SKM-1 treated with dmso at 0.1 percent for 144 hours (cell line): ENCODE results near the gene EGFR.

Source experiments
- DNase-seq: peaks from one replicate; lab custom pipeline; 2025; ENCODE audit not compliant: unreplicated experiment; lab: John Stamatoyannopoulos, UW

The EGFR gene

DNA sequence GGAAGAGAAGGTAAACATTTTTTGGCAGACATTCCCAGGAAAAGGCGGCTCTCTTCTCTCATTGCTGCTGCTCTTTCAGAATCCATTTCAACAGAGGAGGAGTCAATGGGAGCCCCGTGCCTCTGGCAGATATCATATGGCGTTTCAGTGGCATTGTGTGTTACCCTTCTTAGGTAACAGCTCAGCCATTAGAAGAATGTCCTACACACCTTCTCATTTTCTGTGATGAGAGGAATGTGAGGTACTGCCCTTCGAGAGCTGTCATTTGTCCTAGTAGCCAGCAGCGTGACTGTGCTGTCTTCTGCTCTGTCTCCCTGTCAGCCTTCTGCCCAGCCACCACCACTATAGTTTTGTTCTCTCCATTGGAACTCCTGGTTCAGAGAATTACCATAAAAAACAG is 102.4 kb downstream of the EGFR start:
- no peak for DNase-seq

- no peak for DNase-seq
These were observed 103.4 kb downstream of the EGFR start for GRCh38 chr7:55122263-55122662.

DNA sequence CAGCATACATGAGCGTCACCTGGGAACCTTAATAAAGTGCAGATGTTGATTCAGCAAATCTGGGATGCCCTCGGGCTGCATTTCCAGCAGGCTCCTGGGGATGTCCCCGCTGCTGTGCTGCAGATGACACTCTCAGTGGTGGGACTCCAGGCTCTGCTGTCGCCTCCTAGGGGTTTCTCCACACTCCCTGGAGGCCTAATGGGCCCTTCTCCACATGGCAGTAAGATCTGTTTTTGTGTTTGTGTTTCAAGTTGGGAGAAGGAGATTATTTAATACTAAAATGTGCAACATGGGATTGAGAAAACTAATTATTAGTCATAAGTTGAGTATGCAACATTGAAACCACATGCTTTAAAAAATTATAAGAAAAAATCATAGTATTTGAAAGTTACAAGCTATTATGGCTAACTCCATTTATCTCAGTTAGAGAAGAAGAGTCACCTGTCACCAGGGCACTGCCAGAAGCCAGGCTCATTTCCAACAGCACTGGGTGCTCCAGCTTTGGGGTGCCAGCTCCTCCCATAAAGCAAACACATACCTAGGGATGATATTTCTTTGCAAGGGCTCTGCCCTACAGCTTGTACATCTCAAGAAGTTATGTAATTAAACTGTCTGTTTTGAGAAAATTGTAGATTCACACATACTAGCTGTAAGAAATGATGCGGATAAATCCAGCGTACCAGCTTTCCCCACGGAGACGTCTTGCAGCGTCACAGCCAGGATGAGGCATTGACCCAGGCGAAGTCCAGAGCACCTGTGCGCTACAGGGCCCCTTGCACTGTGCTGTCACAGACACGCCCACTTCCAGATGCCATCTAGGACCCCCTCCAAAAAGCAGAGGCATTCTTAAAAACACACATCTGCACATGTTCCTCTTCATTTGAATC is 106.4 kb downstream of the EGFR start:
- DNase-seq, result no peak

DNA sequence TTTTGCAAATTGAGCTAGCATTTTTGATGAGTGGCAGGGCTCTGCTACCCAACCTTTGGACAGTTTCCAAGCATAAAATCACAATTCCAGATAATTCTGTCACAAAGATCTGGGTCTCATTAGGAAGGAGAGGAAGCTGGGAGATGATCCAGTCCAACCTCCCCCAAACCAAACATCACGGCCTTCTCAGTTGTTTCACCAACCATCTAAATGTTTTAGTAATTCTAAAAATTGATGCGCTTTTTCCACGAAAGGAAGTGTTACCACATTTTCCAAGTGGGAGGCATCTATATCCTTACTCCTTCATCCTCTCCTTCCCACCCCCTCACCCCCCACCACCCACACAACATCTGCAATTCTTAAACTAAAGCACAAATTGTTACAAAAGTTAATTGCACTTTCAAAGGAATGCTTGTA is 108.3 kb downstream of the EGFR start:
- no peak for DNase-seq

DNA sequence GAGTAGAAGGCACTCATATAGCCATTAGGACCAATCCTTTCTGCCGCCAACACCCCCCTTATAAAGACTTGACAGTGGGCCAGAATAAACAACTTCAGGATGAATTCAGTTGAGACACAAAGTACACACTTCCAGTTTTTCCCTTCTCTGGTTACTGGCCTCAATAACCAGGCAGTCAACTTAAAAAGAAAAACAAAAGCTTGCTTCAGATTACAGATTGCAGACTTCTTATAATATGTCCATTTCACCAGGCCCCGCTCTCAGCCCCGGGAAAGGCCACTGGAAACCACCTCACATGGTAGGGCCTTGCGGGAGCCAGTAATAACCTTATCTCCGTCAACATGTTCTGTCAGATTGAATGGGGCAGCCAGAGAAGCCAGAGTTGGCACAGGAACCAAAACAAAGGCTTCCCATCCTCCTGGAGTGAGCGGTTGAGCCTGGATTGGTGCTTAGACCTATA is 108.8 kb downstream of the EGFR start:
- no peak for DNase-seq

- DNase-seq, result no peak
These were observed 110.0 kb downstream of the EGFR start for GRCh38 chr7:55128693-55129394.

- no peak for DNase-seq
These were observed 111.0 kb downstream of the EGFR start for GRCh38 chr7:55129541-55130394.

DNA sequence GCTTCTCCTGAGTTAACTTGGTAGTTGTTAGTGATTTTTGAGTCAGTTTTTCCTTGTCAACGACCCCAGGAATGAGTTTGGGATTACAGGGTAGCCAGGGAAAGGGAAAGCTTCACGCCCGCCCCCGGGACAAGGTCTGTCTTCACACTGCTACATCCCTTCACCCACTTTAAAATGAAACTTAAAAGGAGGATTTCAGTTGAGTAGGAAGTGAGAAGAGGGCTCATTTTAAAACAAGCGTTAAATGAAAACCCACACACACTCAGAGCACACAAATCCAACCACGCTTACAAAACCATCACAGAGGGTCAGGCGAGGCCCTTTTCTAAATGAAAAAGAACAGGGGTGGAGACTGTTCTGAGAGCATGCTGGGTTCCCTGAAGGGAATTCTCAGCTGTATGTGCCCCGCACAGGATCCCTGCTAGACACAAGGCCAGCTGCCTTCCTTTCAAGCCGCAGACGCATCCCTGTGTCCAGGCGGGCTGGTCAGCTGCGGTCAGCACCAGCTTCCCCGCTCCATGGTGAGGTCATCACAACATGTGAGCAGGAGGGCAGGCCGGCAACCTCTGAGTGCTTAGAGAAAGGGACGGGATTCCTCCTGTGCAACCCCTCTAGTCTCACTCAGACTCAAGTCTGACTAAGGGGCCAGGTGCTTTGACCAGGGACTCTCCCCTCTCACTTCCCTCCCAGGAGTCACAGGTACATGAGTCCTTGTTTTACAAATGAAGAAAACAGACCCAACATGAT is 111.8 kb downstream of the EGFR start:
- DNase-seq, result no peak

DNA sequence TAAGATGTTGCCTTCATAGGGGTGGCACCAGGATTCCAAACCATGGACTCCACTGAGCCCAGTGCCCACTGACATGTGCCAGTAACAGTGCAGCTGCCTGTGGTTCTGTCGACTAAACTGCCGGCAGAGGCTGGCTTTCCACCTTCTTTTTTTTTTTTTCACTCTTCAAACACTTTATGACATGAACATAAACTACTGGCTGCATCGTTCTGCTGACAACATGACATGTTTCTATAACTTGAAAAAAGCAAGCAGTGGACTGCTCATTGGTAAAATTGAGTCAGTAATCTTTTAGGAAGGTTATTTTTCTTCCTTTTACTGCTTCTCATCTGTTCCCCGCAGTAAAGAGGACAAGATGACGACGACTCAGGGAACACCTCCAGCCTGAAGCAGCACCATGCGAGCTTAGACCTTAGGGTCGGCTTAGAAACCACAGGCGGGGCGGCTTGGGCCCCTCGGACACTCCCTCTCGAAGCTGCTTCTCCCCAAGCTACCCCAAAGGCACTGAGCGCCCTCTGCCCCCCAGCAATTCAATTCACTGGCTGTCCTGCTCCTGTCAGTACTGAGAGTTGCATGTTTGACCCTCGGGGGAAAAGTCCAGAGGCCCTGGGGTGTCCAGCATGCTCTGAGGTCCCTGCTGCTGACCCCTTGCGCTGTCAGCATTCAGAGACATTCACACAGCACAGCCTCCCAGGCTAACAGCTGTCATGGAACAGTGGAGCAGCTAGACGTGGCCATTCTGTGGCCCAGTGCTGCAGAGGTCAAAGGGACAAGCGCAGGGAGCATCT is 112.5 kb downstream of the EGFR start:
- DNase-seq, result no peak

- no peak for DNase-seq
These were observed 113.7 kb downstream of the EGFR start for GRCh38 chr7:55132550-55132889.

DNA sequence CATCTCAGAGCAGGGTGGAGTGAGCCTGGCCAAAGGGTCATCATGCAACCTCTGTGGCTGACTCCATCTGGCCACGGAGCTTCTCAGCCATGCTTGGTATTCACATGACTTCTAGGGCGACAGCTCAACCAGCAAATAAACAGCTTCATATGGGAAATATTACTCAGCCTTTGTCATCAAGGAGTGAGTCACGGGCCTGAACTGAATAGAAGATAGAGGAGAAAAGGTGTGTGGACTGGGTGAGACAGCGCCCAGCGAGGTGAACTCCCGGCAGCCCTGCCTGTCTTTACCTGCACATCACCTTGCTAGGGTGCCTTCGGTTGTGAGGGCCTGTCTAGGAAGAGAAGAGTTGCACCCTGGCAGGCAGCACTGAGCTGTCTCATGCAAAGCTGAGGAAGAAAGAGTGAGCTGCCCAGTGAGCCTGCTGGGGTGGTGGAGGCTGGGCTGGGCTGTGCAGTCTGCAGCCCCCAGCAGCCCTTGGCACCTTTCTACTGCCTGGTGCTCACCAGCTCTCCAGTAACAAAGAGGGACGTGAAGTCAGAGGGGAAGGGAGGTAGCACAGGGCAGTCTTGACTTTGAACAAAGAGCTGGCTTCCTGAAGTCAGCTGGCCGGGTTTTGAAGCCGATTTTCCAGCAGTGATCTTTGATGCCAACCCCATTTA is 114.2 kb downstream of the EGFR start:
- DNase-seq, result no peak

GRCh38 chr7:55133630-55134358 is 115.0 kb downstream of the EGFR start:
- DNase-seq, result no peak

- no peak for DNase-seq
These were observed 115.5 kb downstream of the EGFR start for GRCh38 chr7:55134359-55134725.

DNA sequence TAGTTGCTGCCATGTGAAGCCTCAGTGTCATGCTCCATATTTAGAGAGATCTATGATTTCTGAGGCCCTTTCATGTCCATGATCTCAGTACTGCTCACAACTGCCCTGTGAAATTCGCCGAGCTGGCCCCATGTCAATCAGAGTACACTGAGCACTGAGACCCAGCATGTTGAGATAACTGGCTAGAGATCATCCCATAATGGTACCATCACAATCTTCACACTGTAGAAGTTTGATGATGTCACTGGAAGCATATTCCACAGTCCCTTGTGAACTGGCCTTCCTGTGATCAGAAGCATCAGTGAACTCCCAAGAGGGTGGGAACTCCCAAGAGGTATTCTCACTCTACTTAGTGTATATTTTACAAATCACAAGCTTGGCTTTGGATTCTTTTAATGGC is 116.0 kb downstream of the EGFR start:
- DNase-seq, result no peak

DNA sequence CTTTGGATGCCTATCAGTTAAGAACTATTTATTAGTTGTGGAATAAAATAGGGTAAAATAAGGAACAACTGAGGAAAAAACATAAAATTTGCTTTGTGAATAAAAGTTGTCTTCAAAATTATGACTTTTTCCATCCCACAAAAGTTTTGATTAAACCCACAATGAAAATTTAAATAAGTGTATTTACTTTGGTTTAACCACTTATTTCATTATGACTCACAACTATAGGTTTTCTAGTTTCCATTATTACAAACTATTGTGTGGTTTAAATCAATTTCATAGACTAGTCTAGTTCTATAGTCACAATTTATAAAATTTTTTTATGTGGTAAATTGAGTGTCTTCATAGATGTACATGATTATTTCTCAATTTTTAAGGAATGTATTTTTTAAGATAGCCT is 116.6 kb downstream of the EGFR start:
- DNase-seq, result no peak

DNA sequence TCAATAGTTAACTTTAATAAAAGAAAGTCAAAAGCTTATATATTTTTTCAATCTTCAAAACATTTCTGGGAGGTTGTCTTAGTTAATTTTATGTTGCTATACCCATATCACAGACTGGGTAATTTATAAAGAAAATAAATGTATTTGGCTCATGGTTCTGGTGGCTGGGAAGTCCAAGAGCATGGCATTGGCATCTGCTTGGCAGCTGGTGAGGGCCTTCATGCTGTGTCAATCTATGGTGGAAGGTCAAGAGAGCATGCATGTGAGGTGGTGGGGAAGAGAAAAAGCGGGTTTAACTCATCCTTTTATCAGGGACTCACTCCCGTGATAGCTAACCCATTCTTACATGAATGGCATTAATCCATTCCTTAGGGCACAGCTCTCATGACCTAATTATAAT is 119.8 kb downstream of the EGFR start:
- no peak for DNase-seq

DNA sequence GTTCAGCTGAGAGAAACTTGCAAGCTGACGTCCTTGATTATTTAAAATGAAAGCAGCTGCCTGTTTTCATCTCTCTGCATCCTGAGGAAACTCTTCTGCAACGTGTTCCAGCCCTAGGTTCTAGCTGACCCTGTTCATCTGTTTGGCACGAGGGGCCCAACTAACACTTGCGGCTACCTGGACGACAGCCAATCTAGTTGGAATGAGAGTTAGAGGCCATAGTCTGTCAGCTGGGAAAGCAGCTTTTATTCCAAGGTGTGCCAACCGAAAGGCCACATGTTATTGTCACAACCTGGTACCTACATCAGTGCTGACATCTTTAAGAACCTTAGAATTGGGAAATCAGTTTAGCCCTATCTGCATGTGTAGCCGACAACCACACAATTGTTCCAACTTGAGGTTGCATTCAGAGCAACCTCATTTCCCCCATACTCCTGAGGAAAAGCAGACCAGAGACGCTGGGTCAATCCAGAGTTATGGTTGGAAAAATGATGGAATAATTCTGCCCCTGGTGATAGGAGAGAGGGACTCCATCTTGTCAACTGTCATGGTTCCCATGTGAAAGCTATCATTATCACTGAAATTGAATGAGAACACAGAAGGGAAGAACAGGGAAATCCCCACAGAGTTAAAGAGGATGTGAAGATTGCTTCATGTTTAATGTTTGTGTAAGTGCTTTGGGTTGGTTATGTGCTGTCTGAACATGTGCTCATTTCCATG is 121.6 kb downstream of the EGFR start:
- peak; percentile 56 for DNase-seq

GRCh38 chr7:55140941-55141278 is 122.1 kb downstream of the EGFR start:
- peak; percentile 56 for DNase-seq
